ENCODE data around the gene DOK1. TPM values are rescaled to one million over a fixed set of nuclear protein-coding genes. Genes with fewer than 3 reads are reported as not detected.

Gene DOK1
- total and polyA plus RNA-seq, 3 experiments from 2014 or later: 24.0 to 25.2 (median 24.4) TPM

- Mint-ChIP-seq H3K27me3 (peaks cover 4 to 22% of the 10 kb centered on the region in 2 donors), H3K36me3 (no peaks in the 10 kb centered on the region), H3K27ac (peak overlapping the region in 1 of 8 donors; percentile 66), H3K9me3 (no peaks in the 10 kb centered on the region), H3K4me3 (no peak overlapping the region), H3K4me1 (peaks cover 0 to 8% (median 5%) of the 10 kb centered on the region in 3 donors)
- Histone ChIP-seq H3K4me1 (ENCODE audit: insufficient read depth, low read length) (no peaks in the 10 kb centered on the region), H3K27me3 (ENCODE audit: insufficient read depth, low read length, poor library complexity, severe bottlenecking) (peaks cover 2% of the 10 kb centered on the region), H3K36me3 (ENCODE audit: insufficient read depth, low read length) (no peaks in the 10 kb centered on the region), H3K4me3 (ENCODE audit: low read length) (no peak overlapping the region), H3K27ac (ENCODE audit: low read depth, low read length) (no peak overlapping the region), H3K9me3 (ENCODE audit: low read length) (no peaks in the 10 kb centered on the region)
- CTCF ChIA-PET: interaction anchor here (0.6 to 6.9 kb wide), 19 partner anchors 12 to 764 kb away, joined by 3 to 68 read pairs (median 4); partner anchors contain the start of genes CCDC142, MRPL53, TTC31 and WBP1
- peak in 4 of 5 donors; percentile 35 to 68 (median 56) for DNase-seq
- POLR2A ChIA-PET: interaction anchor here (1.3 kb wide), 1 partner anchor 95 kb away, joined by 5 read pairs; no protein-coding TSS in a partner anchor
These were observed 33.3 kb downstream of the DOK1 start for GRCh38 chr2:74587664-74588277.

GRCh38 chr2:74588664-74589063 is 34.1 kb downstream of the DOK1 start:
- H3K27me3 Mint-ChIP-seq: peaks cover 5 to 26% of the 10 kb centered on the region in 2 donors
- H3K27ac Mint-ChIP-seq: no peak overlapping the region
- no peaks in the 10 kb centered on the region for H3K4me1 ChIP-seq (ENCODE audit: insufficient read depth, low read length)

GRCh38 chr2:74593826-74594772 is 39.6 kb downstream of the DOK1 start:
- H3K27ac Mint-ChIP-seq: peak overlapping the region in 1 of 8 donors; percentile 3
- H3K4me3 Mint-ChIP-seq: no peak overlapping the region
- H3K27me3 Mint-ChIP-seq: peaks cover 11 to 52% of the 10 kb centered on the region in 2 donors
- Histone ChIP-seq H3K36me3 (ENCODE audit: insufficient read depth, low read length) (no peaks in the 10 kb centered on the region), H3K27me3 (ENCODE audit: insufficient read depth, low read length, poor library complexity, severe bottlenecking) (peaks cover 5% of the 10 kb centered on the region), H3K27ac (ENCODE audit: low read depth, low read length) (no peak overlapping the region), H3K9me3 (ENCODE audit: low read length) (no peaks in the 10 kb centered on the region), H3K4me1 (ENCODE audit: insufficient read depth, low read length) (no peaks in the 10 kb centered on the region), H3K4me3 (ENCODE audit: low read length) (no peak overlapping the region)
- ChIA-PET CTCF (no interaction called here), POLR2A (no interaction called here)
- H3K4me1 Mint-ChIP-seq: no peaks in the 10 kb centered on the region
- DNase-seq: no peak
- no peaks in the 10 kb centered on the region for H3K9me3 Mint-ChIP-seq
- no peaks in the 10 kb centered on the region for H3K36me3 Mint-ChIP-seq

More at GRCh38 chr2:74588664-74589063, 34.1 kb downstream of the DOK1 start:
- Histone ChIP-seq H3K4me3 (ENCODE audit: low read length) (no peak overlapping the region), H3K27ac (ENCODE audit: low read depth, low read length) (no peak overlapping the region), H3K36me3 (ENCODE audit: insufficient read depth, low read length) (no peaks in the 10 kb centered on the region), H3K27me3 (ENCODE audit: insufficient read depth, low read length, poor library complexity, severe bottlenecking) (peaks cover 5% of the 10 kb centered on the region), H3K9me3 (ENCODE audit: low read length) (no peaks in the 10 kb centered on the region)
- ChIA-PET POLR2A (no interaction called here), CTCF (interaction anchor here (0.6 to 6.9 kb wide), 14 partner anchors 11 to 765 kb away, joined by 3 to 68 read pairs (median 4); partner anchors contain the start of genes CCDC142, DCTN1, INO80B and TTC31)
- Mint-ChIP-seq H3K4me1 (peaks cover 0 to 8% (median 5%) of the 10 kb centered on the region in 3 donors), H3K9me3 (no peaks in the 10 kb centered on the region), H3K4me3 (no peak overlapping the region), H3K36me3 (no peaks in the 10 kb centered on the region)
- no peak for DNase-seq

- H3K4me1 Mint-ChIP-seq: no peaks in the 10 kb centered on the region
- Histone ChIP-seq H3K27ac (ENCODE audit: low read depth, low read length) (no peak overlapping the region), H3K4me3 (ENCODE audit: low read length) (no peak overlapping the region), H3K9me3 (ENCODE audit: low read length) (no peaks in the 10 kb centered on the region), H3K36me3 (ENCODE audit: insufficient read depth, low read length) (no peaks in the 10 kb centered on the region), H3K4me1 (ENCODE audit: insufficient read depth, low read length) (no peaks in the 10 kb centered on the region), H3K27me3 (ENCODE audit: insufficient read depth, low read length, poor library complexity, severe bottlenecking) (peaks cover 5% of the 10 kb centered on the region)
- DNase-seq: no peak
- POLR2A ChIA-PET: no interaction called here
- peaks cover 15 to 50% of the 10 kb centered on the region in 2 donors for H3K27me3 Mint-ChIP-seq
- H3K9me3 Mint-ChIP-seq: no peaks in the 10 kb centered on the region
- H3K27ac Mint-ChIP-seq: no peak overlapping the region
- CTCF ChIA-PET: interaction anchor here (0.8 kb wide), 1 partner anchor 14 kb away, joined by 3 read pairs; no protein-coding TSS in a partner anchor
- H3K4me3 Mint-ChIP-seq: no peak overlapping the region
- no peaks in the 10 kb centered on the region for H3K36me3 Mint-ChIP-seq
These were observed 42.1 kb downstream of the DOK1 start for GRCh38 chr2:74596584-74596983.

GRCh38 chr2:74597410-74597809 is 42.9 kb downstream of the DOK1 start:
- H3K9me3 Mint-ChIP-seq: no peaks in the 10 kb centered on the region
- ChIA-PET POLR2A (no interaction called here), CTCF (no interaction called here)
- Histone ChIP-seq H3K4me3 (ENCODE audit: low read length) (no peak overlapping the region), H3K4me1 (ENCODE audit: insufficient read depth, low read length) (no peaks in the 10 kb centered on the region), H3K27me3 (ENCODE audit: insufficient read depth, low read length, poor library complexity, severe bottlenecking) (peaks cover 5% of the 10 kb centered on the region), H3K36me3 (ENCODE audit: insufficient read depth, low read length) (no peaks in the 10 kb centered on the region), H3K27ac (ENCODE audit: low read depth, low read length) (no peak overlapping the region), H3K9me3 (ENCODE audit: low read length) (no peaks in the 10 kb centered on the region)
- DNase-seq: no peak
- H3K36me3 Mint-ChIP-seq: no peaks in the 10 kb centered on the region
- no peak overlapping the region for H3K4me3 Mint-ChIP-seq
- peaks cover 15 to 51% of the 10 kb centered on the region in 2 donors for H3K27me3 Mint-ChIP-seq
- no peak overlapping the region for H3K27ac Mint-ChIP-seq
- H3K4me1 Mint-ChIP-seq: no peaks in the 10 kb centered on the region

- Mint-ChIP-seq H3K36me3 (no peaks in the 10 kb centered on the region), H3K4me1 (peaks cover 0 to 2% (median 0%) of the 10 kb centered on the region in 3 donors), H3K9me3 (no peaks in the 10 kb centered on the region), H3K4me3 (no peak overlapping the region), H3K27me3 (peaks cover 16 to 49% of the 10 kb centered on the region in 2 donors), H3K27ac (no peak overlapping the region)
- POLR2A ChIA-PET: no interaction called here
- Histone ChIP-seq H3K9me3 (ENCODE audit: low read length) (no peaks in the 10 kb centered on the region), H3K27ac (ENCODE audit: low read depth, low read length) (no peak overlapping the region), H3K36me3 (ENCODE audit: insufficient read depth, low read length) (no peaks in the 10 kb centered on the region), H3K4me1 (ENCODE audit: insufficient read depth, low read length) (no peaks in the 10 kb centered on the region), H3K27me3 (ENCODE audit: insufficient read depth, low read length, poor library complexity, severe bottlenecking) (no peaks in the 10 kb centered on the region), H3K4me3 (ENCODE audit: low read length) (no peak overlapping the region)
- DNase-seq: no peak
- CTCF ChIA-PET: interaction anchor here (0.8 kb wide), 1 partner anchor 11 kb away, joined by 3 read pairs; no protein-coding TSS in a partner anchor
These were observed 45.2 kb downstream of the DOK1 start for GRCh38 chr2:74599676-74600075.

- Histone ChIP-seq H3K36me3 (ENCODE audit: insufficient read depth, low read length) (no peaks in the 10 kb centered on the region), H3K27ac (ENCODE audit: low read depth, low read length) (no peak overlapping the region), H3K4me1 (ENCODE audit: insufficient read depth, low read length) (no peaks in the 10 kb centered on the region), H3K4me3 (ENCODE audit: low read length) (no peak overlapping the region), H3K9me3 (ENCODE audit: low read length) (no peaks in the 10 kb centered on the region), H3K27me3 (ENCODE audit: insufficient read depth, low read length, poor library complexity, severe bottlenecking) (no peaks in the 10 kb centered on the region)
- ChIA-PET POLR2A (no interaction called here), CTCF (no interaction called here)
- Mint-ChIP-seq H3K27ac (no peak overlapping the region), H3K4me1 (peaks cover 0 to 2% (median 0%) of the 10 kb centered on the region in 3 donors), H3K27me3 (peaks cover 15 to 35% of the 10 kb centered on the region in 2 donors), H3K4me3 (no peak overlapping the region), H3K9me3 (no peaks in the 10 kb centered on the region), H3K36me3 (no peaks in the 10 kb centered on the region)
- no peak for DNase-seq
These were observed 48.2 kb downstream of the DOK1 start for GRCh38 chr2:74602586-74603281.
